GM21825 (cell line): ENCODE data around the gene WDR53.
"Not testable (repeated sequence)": the region's sequence is repeated elsewhere in the genome, so short reads cannot be mapped to it uniquely, and the experiment has no call there.

Source experiments
- ATAC-seq: cut with Tn5 transposase; IDR thresholded peaks from one replicate; pipeline ENCODE4 v1.9.1; 2021; ENCODE audit warnings: mild to moderate bottlenecking, moderate library complexity; ENCODE audit not compliant: unreplicated experiment

WDR53 gene

GRCh38 chr3:196568246-196569002, at the start of gene WDR53, which contains the start of gene FBXO45:
Gene WDR53, minus strand, starts transcription at chr3:196568554. Its CDS starts 7,079 bp downstream, at chr3:196561475.
Gene FBXO45, plus strand, starts transcription at chr3:196568660. Its CDS starts 325 bp downstream, at chr3:196568985.
- peak; percentile 95 for ATAC-seq

GRCh38 chr3:196617256-196617655, 48.9 kb upstream of the WDR53 start:
- no peak for ATAC-seq

GRCh38 chr3:196615234-196615633, 46.9 kb upstream of the WDR53 start:
- ATAC-seq, result not testable (repeated sequence)

GRCh38 chr3:196611761-196612483, 43.6 kb upstream of the WDR53 start:
- no peak for ATAC-seq

- ATAC-seq, result no peak
These were observed 41.6 kb upstream of the WDR53 start for GRCh38 chr3:196609805-196610515.

- ATAC-seq, result peak; percentile 81
These were observed 41.0 kb upstream of the WDR53 start for GRCh38 chr3:196609343-196609775.

GRCh38 chr3:196608693-196609092, 40.3 kb upstream of the WDR53 start:
- no peak for ATAC-seq

GRCh38 chr3:196604548-196604947, 36.2 kb upstream of the WDR53 start:
- no peak for ATAC-seq

- no peak for ATAC-seq
These were observed 35.3 kb upstream of the WDR53 start for GRCh38 chr3:196603683-196604082.

- ATAC-seq, result no peak
These were observed 34.3 kb upstream of the WDR53 start for GRCh38 chr3:196602673-196603072.

GRCh38 chr3:196600359-196600758, 32.0 kb upstream of the WDR53 start:
- no peak for ATAC-seq

GRCh38 chr3:196599734-196600128, 31.4 kb upstream of the WDR53 start:
- ATAC-seq, result no peak

GRCh38 chr3:196597971-196598733, 29.8 kb upstream of the WDR53 start:
- ATAC-seq, result not testable (repeated sequence)

GRCh38 chr3:196596355-196596754, 28.0 kb upstream of the WDR53 start:
- ATAC-seq, result no peak

GRCh38 chr3:196590279-196590678, 21.9 kb upstream of the WDR53 start:
- ATAC-seq, result no peak

GRCh38 chr3:196585044-196585757, 16.8 kb upstream of the WDR53 start:
- ATAC-seq, result no peak

- no peak for ATAC-seq
These were observed 4.0 kb upstream of the WDR53 start for GRCh38 chr3:196572389-196572788.

- ATAC-seq, result not testable (repeated sequence)
These were observed 2.0 kb upstream of the WDR53 start for GRCh38 chr3:196570332-196570731.

- ATAC-seq, result peak; percentile 31
These were observed 706 bp upstream of the WDR53 start for GRCh38 chr3:196569003-196569516.

- no peak for ATAC-seq
These were observed 4.6 kb downstream of the WDR53 start for GRCh38 chr3:196563721-196564225.
